Measurements from ENCODE around the gene TAS2R14. TPM values are rescaled to one million over a fixed set of nuclear protein-coding genes. Genes with fewer than 3 reads are reported as not detected.

The TAS2R14 gene
- total RNA-seq, 1 donor from 2014 or later: 2.8 TPM

GRCh38 chr12:10967409-10967808, 28.3 kb upstream of the TAS2R14 start:
- no peak for TF ChIP-seq CTCF (conservative IDR thresholded peaks at IDR 0.05)
- Mint-ChIP-seq H3K4me3 (no peak overlapping the region), H3K9me3 (no peaks in the 10 kb centered on the region), H3K4me1 (ENCODE audit: unreplicated experiment) (no peaks in the 10 kb centered on the region), H3K27me3 (no peaks in the 10 kb centered on the region), H3K36me3 (peaks cover 31% of the 10 kb centered on the region), H3K27ac (no peak overlapping the region)
- no peak for DNase-seq (ENCODE audit: extremely low spot score, unreplicated experiment)

- DNase-seq (ENCODE audit: extremely low spot score, unreplicated experiment): no peak
- Mint-ChIP-seq H3K36me3 (peaks cover 38% of the 10 kb centered on the region), H3K27ac (no peak overlapping the region), H3K27me3 (no peaks in the 10 kb centered on the region), H3K4me1 (ENCODE audit: unreplicated experiment) (no peaks in the 10 kb centered on the region), H3K9me3 (no peaks in the 10 kb centered on the region), H3K4me3 (no peak overlapping the region)
- no peak for TF ChIP-seq CTCF (conservative IDR thresholded peaks at IDR 0.05)
Observed at GRCh38 chr12:10966314-10966713, 27.3 kb upstream of the TAS2R14 start.

- Mint-ChIP-seq H3K4me3 (no peak overlapping the region), H3K27me3 (no peaks in the 10 kb centered on the region), H3K36me3 (peaks cover 39% of the 10 kb centered on the region), H3K4me1 (ENCODE audit: unreplicated experiment) (no peaks in the 10 kb centered on the region), H3K9me3 (no peaks in the 10 kb centered on the region), H3K27ac (no peak overlapping the region)
- no peak for DNase-seq (ENCODE audit: extremely low spot score, unreplicated experiment)
- TF ChIP-seq CTCF (conservative IDR thresholded peaks at IDR 0.05): no peak
Observed at GRCh38 chr12:10965476-10965875, 26.4 kb upstream of the TAS2R14 start.

- H3K27ac Mint-ChIP-seq: no peak overlapping the region
- H3K27me3 Mint-ChIP-seq: no peaks in the 10 kb centered on the region
- H3K4me1 Mint-ChIP-seq (ENCODE audit: unreplicated experiment): no peaks in the 10 kb centered on the region
- H3K36me3 Mint-ChIP-seq: peaks cover 56% of the 10 kb centered on the region
- TF ChIP-seq CTCF (conservative IDR thresholded peaks at IDR 0.05): no peak
- no peak for DNase-seq (ENCODE audit: extremely low spot score, unreplicated experiment)
- H3K4me3 Mint-ChIP-seq: no peak overlapping the region
- H3K9me3 Mint-ChIP-seq: no peaks in the 10 kb centered on the region
Observed at GRCh38 chr12:10960211-10960610, 21.1 kb upstream of the TAS2R14 start.

- no peak for TF ChIP-seq CTCF (conservative IDR thresholded peaks at IDR 0.05)
- no peak overlapping the region for H3K27ac Mint-ChIP-seq
- H3K9me3 Mint-ChIP-seq: peaks cover under 1% of the 10 kb centered on the region
- no peak for DNase-seq (ENCODE audit: extremely low spot score, unreplicated experiment)
- no peaks in the 10 kb centered on the region for H3K4me1 Mint-ChIP-seq (ENCODE audit: unreplicated experiment)
- peaks cover 60% of the 10 kb centered on the region for H3K36me3 Mint-ChIP-seq
- no peaks in the 10 kb centered on the region for H3K27me3 Mint-ChIP-seq
- no peak overlapping the region for H3K4me3 Mint-ChIP-seq
Observed at GRCh38 chr12:10959804-10960203, 20.7 kb upstream of the TAS2R14 start.

GRCh38 chr12:10957741-10958140, 18.7 kb upstream of the TAS2R14 start:
- Mint-ChIP-seq H3K4me3 (no peak overlapping the region), H3K27ac (no peak overlapping the region), H3K27me3 (no peaks in the 10 kb centered on the region), H3K36me3 (peaks cover 66% of the 10 kb centered on the region), H3K4me1 (ENCODE audit: unreplicated experiment) (no peaks in the 10 kb centered on the region), H3K9me3 (peaks cover 4% of the 10 kb centered on the region)
- TF ChIP-seq CTCF (conservative IDR thresholded peaks at IDR 0.05): no peak
- no peak for DNase-seq (ENCODE audit: extremely low spot score, unreplicated experiment)
